IMR-90 (cell line): Measurements from ENCODE around the gene SLC1A5. TPM values are rescaled to one million over a fixed set of nuclear protein-coding genes. Genes with fewer than 3 reads are reported as not detected.

Experiments
- ATAC-seq: fragments of 200-7000 bp; cut with Tn5 transposase; 2 replicates; pipeline ENCODE4 v1.9.1; 2020; ENCODE audit warnings: low read depth, mild to moderate bottlenecking, moderate library complexity
- BruUV-seq: library from RNA; stranded (reverse); fragments of 400-500 nt; replicated peaks from 2 replicates; lab custom pipeline; 2021; lab: Mats Ljungman, UMichigan
- CTCF ChIA-PET: fragments of 300-600 bp; formaldehyde crosslinking; extraction: SDS; loops from one replicate; lab custom pipeline; 2021; ENCODE audit warnings: antibody characterized with exemption; lab: Yijun Ruan, JAX
- POLR2A ChIA-PET: fragments of 300-600 bp; sonication (Branson Sonifier 250); formaldehyde crosslinking; loops from one replicate; lab custom pipeline; 2022; ENCODE audit warnings: antibody characterized with exemption; ENCODE audit not compliant: unreplicated experiment; lab: Charles Lee
- DNase-seq: peaks from one replicate; pipeline ENCODE4 v3.0.0; 2013
- H2AFZ ChIP-seq: replicated peaks from 2 replicates; pipeline ENCODE3; 2013; ENCODE audit warnings: low read length, mild to moderate bottlenecking; ENCODE audit not compliant: poor library complexity
- H2AK5ac ChIP-seq: 2 replicates; pipeline ENCODE4 v1.6.1; 2013; ENCODE audit warnings: low read depth, low read length, inconsistent platforms
- H2AK9ac ChIP-seq: replicated peaks from 2 replicates; pipeline ENCODE3; 2013; ENCODE audit warnings: mild to moderate bottlenecking, low read depth, low read length, moderate library complexity; ENCODE audit not compliant: poor library complexity
- H2BK120ac ChIP-seq: 2 replicates; pipeline ENCODE4 v1.6.1; 2013; ENCODE audit warnings: low read depth, low read length, inconsistent platforms
- H2BK15ac ChIP-seq: 3 replicates; pipeline ENCODE4 v1.6.1; 2013; ENCODE audit warnings: low read depth, low read length, inconsistent platforms
- H2BK20ac ChIP-seq: 2 replicates; pipeline ENCODE4 v1.6.1; 2013; ENCODE audit warnings: low read depth, mild to moderate bottlenecking, inconsistent platforms, low read length, moderate library complexity
- H2BK5ac ChIP-seq: 2 replicates; pipeline ENCODE4 v1.6.1; 2013; ENCODE audit warnings: mild to moderate bottlenecking, low read depth, low read length, inconsistent platforms; ENCODE audit not compliant: poor library complexity, severe bottlenecking
- H3K14ac ChIP-seq: replicated peaks from 2 replicates; pipeline ENCODE4 v1.6.1; 2013; ENCODE audit warnings: low read depth, low read length, inconsistent platforms
- H3K18ac ChIP-seq: 2 replicates; pipeline ENCODE4 v1.6.1; 2013; ENCODE audit warnings: low read depth, low read length, control low read depth
- H3K23ac ChIP-seq: 2 replicates; pipeline ENCODE4 v1.6.1; 2013; ENCODE audit warnings: low read depth, low read length, inconsistent platforms
- H3K27ac ChIP-seq: 2 replicates; pipeline ENCODE4 v1.5.1; 2013; ENCODE audit warnings: mild to moderate bottlenecking, control low read depth, low read length; ENCODE audit not compliant: insufficient read depth
- H3K27me3 ChIP-seq: 2 replicates; pipeline ENCODE4 v1.6.1; 2013; ENCODE audit warnings: low read length; ENCODE audit not compliant: control insufficient read depth, insufficient read depth
- H3K36me3 ChIP-seq: 2 replicates; pipeline ENCODE4 v1.6.1; 2013; ENCODE audit warnings: low read length, mixed read lengths; ENCODE audit not compliant: control insufficient read depth, insufficient read depth
- H3K4ac ChIP-seq: 2 replicates; pipeline ENCODE4 v1.6.1; 2013; ENCODE audit warnings: low read depth, low read length, inconsistent platforms
- H3K4me1 ChIP-seq: 2 replicates; pipeline ENCODE4 v1.6.1; 2013; ENCODE audit warnings: low read length, mixed read lengths; ENCODE audit not compliant: control insufficient read depth, insufficient read depth
- H3K4me2 ChIP-seq: 2 replicates; pipeline ENCODE4 v1.6.1; 2013; ENCODE audit warnings: low read depth, mild to moderate bottlenecking, control low read depth, low read length, moderate library complexity
- H3K4me3 ChIP-seq: 2 replicates; pipeline ENCODE4 v1.5.1; 2013; ENCODE audit warnings: low read depth, mild to moderate bottlenecking, control low read depth, low read length, moderate library complexity; ENCODE audit not compliant: insufficient read depth
- H3K56ac ChIP-seq: 2 replicates; pipeline ENCODE4 v1.6.1; 2013; ENCODE audit warnings: low read length, inconsistent platforms; ENCODE audit not compliant: insufficient read depth; ENCODE audit errors: extremely low read depth
- H3K79me1 ChIP-seq, 2 experiments: 2 replicates each; pipeline ENCODE4 v1.6.1; 2013; ENCODE audit warnings: low read length in 2 of 2, inconsistent platforms in 1 of 2, low read depth in 1 of 2
- H3K9ac ChIP-seq: 2 replicates; pipeline ENCODE4 v1.6.1; 2013; ENCODE audit warnings: low read depth, low read length, control low read depth
- H3K9me1 ChIP-seq: 2 replicates; pipeline ENCODE4 v1.6.1; 2013; ENCODE audit warnings: low read length, inconsistent platforms; ENCODE audit not compliant: insufficient read depth
- H3K9me3 ChIP-seq: 2 replicates; pipeline ENCODE4 v1.6.1; 2013; ENCODE audit warnings: low read length; ENCODE audit not compliant: control insufficient read depth, insufficient read depth
- H4K20me1 ChIP-seq: 2 replicates; pipeline ENCODE4 v1.6.1; 2013; ENCODE audit warnings: low read length, inconsistent platforms; ENCODE audit not compliant: insufficient read depth
- H4K5ac ChIP-seq: 2 replicates; pipeline ENCODE4 v1.6.1; 2013; ENCODE audit warnings: mild to moderate bottlenecking, low read depth, low read length, control low read depth
- H4K8ac ChIP-seq, 2 experiments: 2 replicates each; pipeline ENCODE4 v1.6.1; 2013; ENCODE audit warnings: low read depth in 2 of 2, low read length in 2 of 2, control low read depth in 1 of 2, inconsistent platforms in 1 of 2
- H4K91ac ChIP-seq: 2 replicates; pipeline ENCODE4 v1.6.1; 2013; ENCODE audit warnings: low read depth, low read length, inconsistent platforms; ENCODE audit not compliant: insufficient read depth
- BHLHE40 ChIP-seq: fragments of 150-350 bp; IDR thresholded peaks from 2 replicates; pipeline ENCODE4 v1.6.1; 2016; ENCODE audit warnings: mild to moderate bottlenecking, low read depth, low read length
- CEBPB ChIP-seq: IDR thresholded peaks from 2 replicates; pipeline ENCODE4 v1.6.1; 2012; ENCODE audit warnings: low read depth, low read length, improper control_type of control experiment
- CHD1 ChIP-seq: IDR thresholded peaks from 2 replicates; pipeline ENCODE4 v1.6.1; 2012; ENCODE audit warnings: low read depth, low read length, improper control_type of control experiment
- CTCF ChIP-seq: conservative IDR thresholded peaks from 2 replicates; pipeline ENCODE4 v1.5.1; 2012; ENCODE audit warnings: mild to moderate bottlenecking, low read depth, low read length, improper control_type of control experiment
- FOS ChIP-seq: fragments of 150-350 bp; IDR thresholded peaks from 2 replicates; pipeline ENCODE4 v1.6.1; 2016; ENCODE audit warnings: low read depth, low read length
- MAFK ChIP-seq: IDR thresholded peaks from 2 replicates; pipeline ENCODE4 v1.6.1; 2012; ENCODE audit warnings: low read depth, low read length, improper control_type of control experiment
- MAZ ChIP-seq: IDR thresholded peaks from 2 replicates; pipeline ENCODE4 v1.6.1; 2012; ENCODE audit warnings: low read depth, mild to moderate bottlenecking, low read length, improper control_type of control experiment, moderate library complexity, borderline replicate concordance
- MXI1 ChIP-seq: IDR thresholded peaks from 2 replicates; pipeline ENCODE4 v1.6.1; 2012; ENCODE audit warnings: low read depth, mild to moderate bottlenecking, low read length, moderate library complexity, borderline replicate concordance
- NFE2L2 ChIP-seq: fragments of 150-350 bp; IDR thresholded peaks from 2 replicates; pipeline ENCODE4 v1.6.1; 2016; ENCODE audit warnings: low read depth, mild to moderate bottlenecking, low read length
- POLR2A ChIP-seq: IDR thresholded peaks from 2 replicates; pipeline ENCODE4 v1.6.1; 2012; ENCODE audit warnings: mild to moderate bottlenecking, low read depth, low read length
- RAD21 ChIP-seq: IDR thresholded peaks from 2 replicates; pipeline ENCODE4 v1.6.1; 2012; ENCODE audit warnings: low read length, improper control_type of control experiment
- RCOR1 ChIP-seq: IDR thresholded peaks from 2 replicates; pipeline ENCODE4 v1.6.1; 2012; ENCODE audit warnings: mild to moderate bottlenecking, low read length, improper control_type of control experiment; ENCODE audit not compliant: insufficient replicate concordance
- RFX5 ChIP-seq: IDR thresholded peaks from 2 replicates; pipeline ENCODE4 v1.8.0; 2012; ENCODE audit warnings: low read depth, mild to moderate bottlenecking, low read length, moderate library complexity
- SMC3 ChIP-seq: fragments of 150-350 bp; IDR thresholded peaks from 2 replicates; pipeline ENCODE4 v1.6.1; 2016; ENCODE audit warnings: low read depth, mild to moderate bottlenecking, antibody characterized with exemption, low read length, moderate library complexity
- whole genome bisulfite sequencing, 2 experiments: methylation state at CpG; one replicate each; pipeline versions ENCODE4 v1.1.5 to v1.1.7; 2013; ENCODE audit warnings: missing lambda C conversion rate in 2 of 2; ENCODE audit not compliant: insufficient read length in 1 of 2; ENCODE audit errors: extremely low coverage in 2 of 2; 5-methylcytosine and 5-hydroxymethylcytosine counted together
- dilution Hi-C: fragments of 300-500 bp; cut with HindIII; formaldehyde crosslinking; loops from one replicate; pipeline ENCODE4 v1.14.3; 2018; ENCODE audit warnings: low sequenced_read_pairs; ENCODE audit not compliant: unreplicated experiment
- in situ Hi-C: fragments of 300-500 bp; cut with MboI; formaldehyde crosslinking; loops from 3 replicates; pipeline ENCODE4 v1.14.3; 2019; ENCODE audit warnings: low sequenced_read_pairs, inconsistent platforms, mixed read lengths
- intact Hi-C: fragments of 100-400 bp; cut with micrococcal nuclease; formaldehyde crosslinking; loops from 2 replicates; pipeline ENCODE4 v1.10.0; 2022
- polyA plus RNA-seq, 3 experiments: library from polyadenylated mRNA; depleted of rRNA; stranded (reverse); fragments of >200 nt; gene quantifications; 2 replicates each; pipeline ENCODE4 v1.2.3, GENCODE V29; 2012; ENCODE audit warnings: low replicate concordance in 1 of 3
- total RNA-seq: library from RNA; depleted of rRNA; stranded (reverse); fragments of >200 nt; gene quantifications from 2 replicates; pipeline ENCODE4 v1.2.3, GENCODE V29; 2012
- TF ChIP-seq, protein P1 (sequence below): fragments of 150-350 bp; IDR thresholded peaks from 2 replicates; pipeline ENCODE4 v1.6.1; 2016; ENCODE audit warnings: low read depth, mild to moderate bottlenecking, low read length, moderate library complexity, borderline replicate concordance
- TF ChIP-seq, protein P2 (sequence below): fragments of 150-350 bp; IDR thresholded peaks from 2 replicates; pipeline ENCODE4 v1.6.1; 2017; ENCODE audit warnings: mild to moderate bottlenecking, antibody characterized with exemption, low read length, low read depth

SLC1A5 gene
- total and polyA plus RNA-seq, 2 of the 4 experiments (the other 2 are of a cell fraction): 142 to 171 TPM

GRCh38 chr19:46797881-46798280 lies 9.5 kb upstream of the SLC1A5 start:
- Histone ChIP-seq H3K4me3 (no peak overlapping the region), H3K14ac (no peak overlapping the region), H3K4me1 (peaks cover 10% of the 10 kb centered on the region), H3K23ac (no peak overlapping the region), H3K9me1 (peaks cover 6% of the 10 kb centered on the region; the same call in 1 of the 2 replicates), H2BK15ac (no peak overlapping the region), H3K9me3 (no peaks in the 10 kb centered on the region), H4K20me1 (no peaks in the 10 kb centered on the region; the same call in 1 of the 2 replicates), H2AFZ (no peak overlapping the region), H3K79me1 (no peaks in the 10 kb centered on the region), H3K9ac (no peak overlapping the region), H2AK9ac (no peak overlapping the region), H3K4ac (no peak overlapping the region), H3K56ac (no peak overlapping the region), H3K4me2 (no peak overlapping the region), H3K27me3 (no peaks in the 10 kb centered on the region), H3K18ac (no peak overlapping the region), H4K8ac (no peak overlapping the region), H3K36me3 (no peaks in the 10 kb centered on the region), H2AK5ac (no peak overlapping the region), H2BK120ac (no peak overlapping the region), H2BK20ac (no peak overlapping the region), H3K27ac (no peak overlapping the region), H4K5ac (no peak overlapping the region), H4K91ac (no peak overlapping the region), H2BK5ac (no peak overlapping the region)
- DNase-seq (no peak), ATAC-seq (no peak)
- BruUV-seq: no TSS peak
- in situ Hi-C loops: no loop called here
- dilution Hi-C loops: no loop called here
- intact Hi-C loops: no loop called here
- ChIA-PET POLR2A (no interaction called here), CTCF (interaction anchor here (0.6 kb wide), 1 partner anchor 32 kb away, joined by 4 read pairs; no protein-coding TSS in a partner anchor)
- no CpG with 5 or more reads among the region's 1 CpG for WGBS, 2 experiments
- TF ChIP-seq CTCF (no peak), NFE2L2 (no peak), POLR2A (no peak), CEBPB (no peak), BHLHE40 (no peak), MAFK (no peak), MAZ (no peak), MXI1 (no peak), CHD1 (no peak), FOS (no peak), RCOR1 (no peak), RFX5 (no peak), SMC3 (no peak), RAD21 (no peak)
- TF ChIP-seq, protein P1, sequence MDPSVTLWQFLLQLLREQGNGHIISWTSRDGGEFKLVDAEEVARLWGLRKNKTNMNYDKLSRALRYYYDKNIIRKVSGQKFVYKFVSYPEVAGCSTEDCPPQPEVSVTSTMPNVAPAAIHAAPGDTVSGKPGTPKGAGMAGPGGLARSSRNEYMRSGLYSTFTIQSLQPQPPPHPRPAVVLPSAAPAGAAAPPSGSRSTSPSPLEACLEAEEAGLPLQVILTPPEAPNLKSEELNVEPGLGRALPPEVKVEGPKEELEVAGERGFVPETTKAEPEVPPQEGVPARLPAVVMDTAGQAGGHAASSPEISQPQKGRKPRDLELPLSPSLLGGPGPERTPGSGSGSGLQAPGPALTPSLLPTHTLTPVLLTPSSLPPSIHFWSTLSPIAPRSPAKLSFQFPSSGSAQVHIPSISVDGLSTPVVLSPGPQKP: no peak
- TF ChIP-seq, protein P2, sequence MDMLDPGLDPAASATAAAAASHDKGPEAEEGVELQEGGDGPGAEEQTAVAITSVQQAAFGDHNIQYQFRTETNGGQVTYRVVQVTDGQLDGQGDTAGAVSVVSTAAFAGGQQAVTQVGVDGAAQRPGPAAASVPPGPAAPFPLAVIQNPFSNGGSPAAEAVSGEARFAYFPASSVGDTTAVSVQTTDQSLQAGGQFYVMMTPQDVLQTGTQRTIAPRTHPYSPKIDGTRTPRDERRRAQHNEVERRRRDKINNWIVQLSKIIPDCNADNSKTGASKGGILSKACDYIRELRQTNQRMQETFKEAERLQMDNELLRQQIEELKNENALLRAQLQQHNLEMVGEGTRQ: no peak
